Bronchial epithelial cell (primary cell): ENCODE results near the gene PCGF3. TPM values are rescaled to one million over a fixed set of nuclear protein-coding genes. Genes with fewer than 3 reads are reported as not detected.
"Not testable (repeated sequence)": the region's sequence is repeated elsewhere in the genome, so short reads cannot be mapped to it uniquely, and the experiment has no call there.

ENCODE experiments used
- DNase-seq: peaks from one replicate; pipeline ENCODE4 v3.0.0-alpha.2; 2010; ENCODE audit warnings: low read depth
- FAIRE-seq: peaks from 2 replicates; lab custom pipeline; 2011; peaks lifted over from hg19 to GRCh38; lab: Jason Lieb, UNC
- H3K27me3 ChIP-seq: 2 replicates; pipeline ENCODE4 v1.5.1; 2011; ENCODE audit warnings: low read length; ENCODE audit not compliant: control insufficient read depth, insufficient read depth
- H3K36me3 ChIP-seq: 2 replicates; pipeline ENCODE4 v1.5.1; 2011; ENCODE audit warnings: low read length; ENCODE audit not compliant: control insufficient read depth, insufficient read depth
- H3K4me3 ChIP-seq: 2 replicates; pipeline ENCODE4 v1.5.1; 2011; ENCODE audit warnings: mild to moderate bottlenecking, low read depth, low read length, control low read depth
- total RNA-seq: library from RNA; depleted of rRNA; stranded (reverse); fragments of >200 nt; gene quantifications from 2 replicates; pipeline ENCODE4 v1.2.1, GENCODE V29; 2014
- TF ChIP-seq, protein P1 (sequence below): IDR thresholded peaks from 2 replicates; pipeline ENCODE4 v1.5.1; 2011; ENCODE audit warnings: mild to moderate bottlenecking, moderate library complexity, low read length, control low read depth, inconsistent platforms; ENCODE audit not compliant: insufficient read depth, severe bottlenecking

PCGF3 gene
- total RNA-seq, 1 donor from 2014 or later: 30.5 TPM

DNA sequence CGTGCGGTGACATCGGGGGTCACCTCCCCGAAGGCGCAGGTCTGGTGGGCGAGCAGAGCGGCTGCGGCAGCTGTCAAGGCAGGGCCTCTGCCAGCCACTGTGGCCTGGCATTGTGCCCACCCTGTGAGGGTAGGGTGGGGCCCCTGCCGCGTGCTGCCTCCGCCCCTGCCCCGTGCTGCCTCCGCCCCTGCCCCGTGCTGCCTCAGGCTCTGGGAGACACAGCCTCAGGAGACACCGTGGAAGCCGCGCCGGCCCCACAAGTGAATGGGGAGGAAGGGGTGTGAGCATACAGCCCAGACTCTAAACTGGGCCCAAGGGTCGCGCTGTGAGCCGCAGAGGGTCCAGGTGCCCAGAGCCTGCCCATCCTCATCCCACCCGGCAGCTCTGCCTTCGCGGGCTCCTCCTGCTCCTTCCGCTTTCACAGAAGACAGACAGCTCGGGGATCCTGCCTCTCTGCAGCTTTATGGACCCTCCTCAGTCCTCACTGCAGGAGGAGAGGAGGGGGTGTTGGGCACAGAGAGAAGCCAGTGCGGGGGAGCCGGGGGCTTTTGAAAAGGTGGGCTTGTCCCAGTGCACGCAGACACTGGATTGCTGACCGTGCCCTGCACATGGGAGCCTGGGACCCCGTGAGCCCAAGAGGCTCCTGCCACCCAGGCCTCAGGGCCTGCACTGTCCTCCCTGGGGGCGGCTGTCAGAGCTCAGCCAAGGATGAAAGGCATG, 27.4 kb downstream of the PCGF3 start:
- FAIRE-seq: no peak
- TF ChIP-seq, protein P1, sequence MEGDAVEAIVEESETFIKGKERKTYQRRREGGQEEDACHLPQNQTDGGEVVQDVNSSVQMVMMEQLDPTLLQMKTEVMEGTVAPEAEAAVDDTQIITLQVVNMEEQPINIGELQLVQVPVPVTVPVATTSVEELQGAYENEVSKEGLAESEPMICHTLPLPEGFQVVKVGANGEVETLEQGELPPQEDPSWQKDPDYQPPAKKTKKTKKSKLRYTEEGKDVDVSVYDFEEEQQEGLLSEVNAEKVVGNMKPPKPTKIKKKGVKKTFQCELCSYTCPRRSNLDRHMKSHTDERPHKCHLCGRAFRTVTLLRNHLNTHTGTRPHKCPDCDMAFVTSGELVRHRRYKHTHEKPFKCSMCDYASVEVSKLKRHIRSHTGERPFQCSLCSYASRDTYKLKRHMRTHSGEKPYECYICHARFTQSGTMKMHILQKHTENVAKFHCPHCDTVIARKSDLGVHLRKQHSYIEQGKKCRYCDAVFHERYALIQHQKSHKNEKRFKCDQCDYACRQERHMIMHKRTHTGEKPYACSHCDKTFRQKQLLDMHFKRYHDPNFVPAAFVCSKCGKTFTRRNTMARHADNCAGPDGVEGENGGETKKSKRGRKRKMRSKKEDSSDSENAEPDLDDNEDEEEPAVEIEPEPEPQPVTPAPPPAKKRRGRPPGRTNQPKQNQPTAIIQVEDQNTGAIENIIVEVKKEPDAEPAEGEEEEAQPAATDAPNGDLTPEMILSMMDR: no peak
- Histone ChIP-seq H3K27me3 (no peaks in the 10 kb centered on the region), H3K36me3 (peaks cover 35% of the 10 kb centered on the region), H3K4me3 (no peak overlapping the region)
- no peak for DNase-seq

DNA sequence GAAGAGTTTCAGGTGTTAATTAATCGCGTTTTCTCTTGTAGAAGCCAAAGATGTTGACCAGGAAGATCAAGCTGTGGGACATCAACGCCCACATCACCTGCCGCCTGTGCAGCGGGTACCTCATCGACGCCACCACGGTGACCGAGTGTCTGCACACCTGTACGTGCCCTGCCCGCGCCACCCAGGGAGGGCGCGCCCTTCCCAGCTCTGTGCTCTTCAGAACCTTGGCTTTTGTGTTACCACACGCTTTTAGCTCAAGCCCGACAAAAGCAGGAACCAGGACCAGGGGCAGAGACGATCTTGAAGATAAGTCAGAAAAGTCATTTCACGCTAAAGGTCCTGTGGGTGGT, 28.0 kb downstream of the PCGF3 start:
- Histone ChIP-seq H3K36me3 (peaks cover 35% of the 10 kb centered on the region), H3K4me3 (no peak overlapping the region), H3K27me3 (no peaks in the 10 kb centered on the region)
- FAIRE-seq (no peak), DNase-seq (no peak)
- TF ChIP-seq, protein P1: no peak

DNA sequence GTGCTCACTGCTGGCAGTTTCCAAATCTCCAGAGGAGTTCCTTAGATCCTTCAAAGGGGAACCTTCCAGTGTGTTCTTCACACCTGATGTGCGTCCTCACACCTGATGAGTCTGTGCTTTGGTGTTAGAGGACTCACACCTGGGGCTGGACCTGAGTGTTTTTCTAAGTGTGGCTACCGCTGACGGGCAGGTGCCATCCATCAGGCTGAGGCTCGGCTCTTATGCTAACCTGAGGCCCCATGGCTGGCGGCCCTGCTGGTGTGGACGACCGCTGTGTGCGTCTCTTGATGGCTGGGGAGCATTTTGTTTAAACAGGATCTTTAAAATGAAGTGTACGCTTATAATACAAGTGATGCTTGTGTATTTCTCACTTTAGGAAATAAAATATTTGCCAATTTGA, 28.4 kb downstream of the PCGF3 start:
- no peaks in the 10 kb centered on the region for H3K27me3 ChIP-seq
- no peak for DNase-seq
- no peak for FAIRE-seq
- H3K36me3 ChIP-seq: peaks cover 35% of the 10 kb centered on the region
- TF ChIP-seq, protein P1: no peak
- H3K4me3 ChIP-seq: no peak overlapping the region

DNA sequence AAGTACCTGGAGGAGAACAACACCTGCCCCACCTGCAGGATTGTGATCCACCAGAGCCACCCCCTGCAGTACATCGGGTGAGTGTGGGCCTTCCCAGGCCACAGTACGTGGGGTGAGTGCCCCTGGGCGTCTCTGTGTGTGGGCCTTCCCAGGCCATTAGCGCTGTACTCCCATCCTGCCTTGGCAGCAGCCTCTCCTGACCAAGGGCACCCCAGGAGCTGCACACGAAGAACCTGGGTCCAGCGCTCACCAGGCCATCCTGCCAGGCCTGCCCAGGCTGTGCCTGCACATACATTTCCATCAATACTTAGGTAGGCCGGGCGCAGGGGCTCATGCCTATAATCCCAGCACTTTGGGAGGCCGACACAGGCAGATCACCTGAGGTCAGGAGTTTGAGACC, 29.3 kb downstream of the PCGF3 start:
- FAIRE-seq (no peak), DNase-seq (no peak)
- Histone ChIP-seq H3K4me3 (no peak overlapping the region), H3K27me3 (no peaks in the 10 kb centered on the region), H3K36me3 (peaks cover 37% of the 10 kb centered on the region)
- TF ChIP-seq, protein P1: no peak

DNA sequence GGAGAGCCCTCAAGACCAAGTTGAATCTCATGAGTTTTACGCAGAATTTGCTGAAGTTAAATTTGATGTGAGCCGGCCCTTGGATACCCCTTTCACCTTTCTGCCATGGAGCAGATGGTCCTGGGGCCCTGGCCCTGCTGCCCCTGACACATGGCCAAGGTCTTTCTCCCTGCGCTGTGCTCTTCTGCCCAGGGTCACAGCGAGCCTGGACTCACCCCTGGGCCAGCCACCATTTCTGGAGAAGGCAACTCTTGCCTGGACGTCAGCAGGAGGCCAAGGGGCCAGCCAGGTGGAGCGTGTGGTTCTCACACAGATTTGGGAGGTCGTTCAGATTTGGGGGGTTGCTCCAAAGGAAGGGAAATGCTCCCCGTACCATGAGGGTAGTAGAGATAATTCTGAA, 30.0 kb downstream of the PCGF3 start:
- Histone ChIP-seq H3K27me3 (no peaks in the 10 kb centered on the region), H3K4me3 (no peak overlapping the region), H3K36me3 (peaks cover 35% of the 10 kb centered on the region)
- TF ChIP-seq, protein P1: no peak
- DNase-seq (no peak), FAIRE-seq (no peak)

DNA sequence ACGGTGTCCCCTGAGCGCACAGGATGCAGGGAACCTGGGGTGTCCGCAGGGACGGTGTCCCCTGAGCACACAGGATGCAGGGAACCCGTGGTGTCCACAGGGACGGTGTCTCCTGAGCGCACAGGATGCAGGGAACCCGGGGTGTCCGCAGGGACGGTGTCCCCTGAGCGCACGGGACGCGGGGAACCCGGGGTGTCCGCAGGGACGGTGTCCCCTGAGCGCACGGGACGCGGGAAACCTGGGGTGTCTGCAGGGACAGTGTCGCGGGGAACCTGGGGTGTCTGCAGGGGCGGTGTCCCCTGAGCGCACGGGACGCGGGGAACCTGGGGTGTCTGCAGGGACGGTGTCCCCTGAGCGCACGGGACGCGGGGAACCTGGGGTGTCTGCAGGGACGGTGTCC, 30.9 kb downstream of the PCGF3 start:
- not testable (repeated sequence) for H3K4me3 ChIP-seq, FAIRE-seq, DNase-seq, H3K27me3 ChIP-seq
- peaks cover 28% of the 10 kb centered on the region for H3K36me3 ChIP-seq
